Myocyte (in vitro differentiated cells): Measurements from ENCODE around the gene KDM3B. TPM values are rescaled to one million over a fixed set of nuclear protein-coding genes. Genes with fewer than 3 reads are reported as not detected.
A peak's percentile ranks its signal among the peaks of the same experiment; 100 is the strongest.
"Not testable (repeated sequence)": the region's sequence is repeated elsewhere in the genome, so short reads cannot be mapped to it uniquely, and the experiment has no call there.

Experiments used
- DNase-seq: peaks from one replicate; pipeline ENCODE4 v3.0.0-alpha.2; 2012; ENCODE audit warnings: low read depth
- total RNA-seq: library from RNA; depleted of rRNA; stranded (reverse); fragments of >200 nt; gene quantifications from 2 replicates; pipeline ENCODE4 v1.2.3, GENCODE V29; 2014

KDM3B gene
- total RNA-seq, 1 donor from 2014 or later: 33.3 TPM

GRCh38 chr5:138350563-138350890 lies 2.0 kb upstream of the KDM3B start:
- no peak for DNase-seq

- no peak for DNase-seq
These were observed 1.4 kb upstream of the KDM3B start for GRCh38 chr5:138351056-138351455.

GRCh38 chr5:138351517-138351916 lies 968 bp upstream of the KDM3B start:
- no peak for DNase-seq

- peak; percentile 66 for DNase-seq
These were observed 456 bp downstream of the KDM3B start for GRCh38 chr5:138352722-138353559.

- DNase-seq: no peak
These were observed 1.1 kb downstream of the KDM3B start for GRCh38 chr5:138353560-138354080.

GRCh38 chr5:138354387-138354786 lies 1.9 kb downstream of the KDM3B start:
- DNase-seq: no peak

- peak; percentile 76 for DNase-seq
These were observed 2.5 kb downstream of the KDM3B start for GRCh38 chr5:138354926-138355378.

- no peak for DNase-seq
These were observed 7.1 kb downstream of the KDM3B start for GRCh38 chr5:138359621-138360020.

GRCh38 chr5:138360941-138361452 lies 8.5 kb downstream of the KDM3B start:
- peak; percentile 45 for DNase-seq

- no peak for DNase-seq
These were observed 12.1 kb downstream of the KDM3B start for GRCh38 chr5:138364576-138364975.

GRCh38 chr5:138366632-138367382 lies 14.3 kb downstream of the KDM3B start:
- peak; percentile 34 for DNase-seq

- DNase-seq: no peak
These were observed 16.8 kb downstream of the KDM3B start for GRCh38 chr5:138369261-138369660.

- DNase-seq: no peak
These were observed 17.2 kb downstream of the KDM3B start for GRCh38 chr5:138369706-138370105.

- DNase-seq: no peak
These were observed 18.1 kb downstream of the KDM3B start for GRCh38 chr5:138370537-138370936.

GRCh38 chr5:138371454-138371853 lies 19.0 kb downstream of the KDM3B start:
- no peak for DNase-seq

- DNase-seq: no peak
These were observed 19.7 kb downstream of the KDM3B start for GRCh38 chr5:138372225-138372624.

GRCh38 chr5:138372653-138373052 lies 20.2 kb downstream of the KDM3B start:
- DNase-seq: no peak

GRCh38 chr5:138382347-138382746 lies 29.9 kb downstream of the KDM3B start:
- DNase-seq: no peak

GRCh38 chr5:138385660-138386059 lies 33.2 kb downstream of the KDM3B start:
- no peak for DNase-seq

- no peak for DNase-seq
These were observed 33.8 kb downstream of the KDM3B start for GRCh38 chr5:138386290-138386689.

GRCh38 chr5:138389332-138389731 lies 36.8 kb downstream of the KDM3B start:
- no peak for DNase-seq

- DNase-seq: not testable (repeated sequence)
These were observed 37.4 kb downstream of the KDM3B start for GRCh38 chr5:138389911-138390310.
